Neural cell (in vitro differentiated cells): ENCODE data around the gene ATP13A3. TPM values are rescaled to one million over a fixed set of nuclear protein-coding genes. Genes with fewer than 3 reads are reported as not detected.

ENCODE experiments used
- H2AFZ ChIP-seq: fragments of 200-600, 300-800 bp; sonication (generic), shearing (Covaris generic); 2 replicates; pipeline ENCODE4 v1.6.0; 2014; ENCODE audit warnings: low read depth, mild to moderate bottlenecking, antibody characterized with exemption, low read length, moderate library complexity
- H3F3A ChIP-seq: fragments of 200-600 bp; shearing (Covaris generic); 2 replicates; pipeline ENCODE4 v1.6.1; 2016; ENCODE audit warnings: mild to moderate bottlenecking, moderate library complexity, mixed read lengths, antibody characterized with exemption, low read length; ENCODE audit not compliant: insufficient read depth, poor library complexity, severe bottlenecking
- H3K27ac ChIP-seq: fragments of 200-600, 300-800 bp; sonication (generic), shearing (Covaris generic); 2 replicates; pipeline ENCODE4 v1.5.1; 2014; ENCODE audit warnings: mild to moderate bottlenecking, low read length, moderate library complexity
- H3K27me3 ChIP-seq: fragments of 300-800, 200-600 bp; sonication (generic), shearing (Covaris generic); 2 replicates; pipeline ENCODE4 v1.6.0; 2014; ENCODE audit warnings: mild to moderate bottlenecking, low read depth, low read length, moderate library complexity; ENCODE audit not compliant: insufficient read depth
- H3K36me3 ChIP-seq: fragments of 300-800, 200-600 bp; sonication (generic), shearing (Covaris generic); 2 replicates; pipeline ENCODE4 v1.5.1; 2014; ENCODE audit warnings: mild to moderate bottlenecking, antibody characterized with exemption, low read length, moderate library complexity; ENCODE audit not compliant: insufficient read depth
- H3K4me2 ChIP-seq: fragments of 300-800, 200-600 bp; sonication (generic), shearing (Covaris generic); 2 replicates; pipeline ENCODE4 v1.6.0; 2014; ENCODE audit warnings: mild to moderate bottlenecking, low read length
- H3K4me3 ChIP-seq: fragments of 300-800, 200-600 bp; sonication (generic), shearing (Covaris generic); 2 replicates; pipeline ENCODE4 v1.5.1; 2014; ENCODE audit warnings: mild to moderate bottlenecking, low read length, moderate library complexity
- H3K79me2 ChIP-seq: fragments of 200-600 bp; shearing (Covaris generic); replicated peaks from 2 replicates; pipeline ENCODE4 v1.6.0; 2014; ENCODE audit warnings: mild to moderate bottlenecking, low read length, moderate library complexity; ENCODE audit not compliant: insufficient read depth
- H3K9ac ChIP-seq: fragments of 300-800, 200-600 bp; sonication (generic), shearing (Covaris generic); 2 replicates; pipeline ENCODE4 v1.6.1; 2016; ENCODE audit warnings: mild to moderate bottlenecking, low read length, mixed read lengths
- H3K9me2 ChIP-seq: fragments of 200-600 bp; shearing (Covaris generic); 2 replicates; pipeline ENCODE4 v1.6.1; 2016; ENCODE audit warnings: mild to moderate bottlenecking, low read length, mixed read lengths; ENCODE audit not compliant: insufficient read depth
- H3K9me3 ChIP-seq: fragments of 200-600, 300-800 bp; sonication (generic), shearing (Covaris generic); 2 replicates; pipeline ENCODE4 v1.6.1; 2016; ENCODE audit warnings: mild to moderate bottlenecking, mixed run types, low read length, moderate library complexity, mixed read lengths
- H4K20me1 ChIP-seq: fragments of 200-600 bp; shearing (Covaris generic); 2 replicates; pipeline ENCODE4 v1.6.1; 2016; ENCODE audit warnings: mild to moderate bottlenecking, mixed run types; ENCODE audit not compliant: insufficient read depth
- EP300 ChIP-seq: fragments of 450-650 bp; conservative IDR thresholded peaks from 2 replicates; pipeline ENCODE4 v1.6.1; 2014; ENCODE audit warnings: antibody characterized with exemption, mild to moderate bottlenecking, moderate library complexity; ENCODE audit not compliant: poor library complexity, severe bottlenecking
- EZH2 ChIP-seq: fragments of 200-600, 300-800 bp; shearing (Covaris generic), sonication (generic); IDR thresholded peaks from 2 replicates; pipeline ENCODE4 v1.6.1; 2014; ENCODE audit warnings: antibody characterized with exemption, low read length, borderline replicate concordance, mild to moderate bottlenecking; ENCODE audit not compliant: insufficient read depth, poor library complexity, severe bottlenecking
- MXI1 ChIP-seq: fragments of 450-650 bp; conservative IDR thresholded peaks from 2 replicates; pipeline ENCODE4 v1.6.1; 2014; ENCODE audit warnings: antibody characterized with exemption, mild to moderate bottlenecking; ENCODE audit not compliant: poor library complexity, severe bottlenecking
- POLR2AphosphoS5 ChIP-seq: IDR thresholded peaks from 2 replicates; pipeline ENCODE4 v1.6.1; 2012
- RAD21 ChIP-seq: fragments of 450-650 bp; conservative IDR thresholded peaks from 2 replicates; pipeline ENCODE4 v1.6.1; 2014; ENCODE audit warnings: antibody characterized with exemption, mild to moderate bottlenecking, moderate library complexity
- SMC3 ChIP-seq: fragments of 450-650 bp; conservative IDR thresholded peaks from 2 replicates; pipeline ENCODE4 v1.6.1; 2014; ENCODE audit warnings: antibody characterized with exemption, mild to moderate bottlenecking, moderate library complexity; ENCODE audit not compliant: poor library complexity
- TAF1 ChIP-seq: IDR thresholded peaks from 2 replicates; pipeline ENCODE4 v1.6.1; 2012; ENCODE audit warnings: low read depth
- polyA plus RNA-seq: library from polyadenylated mRNA; depleted of rRNA; stranded (reverse); fragments of >200 nt; gene quantifications from 2 replicates; pipeline ENCODE4 v1.2.3, GENCODE V29; 2014
- TF ChIP-seq, protein P1 (sequence below): fragments of 450-650 bp; IDR thresholded peaks from 2 replicates; pipeline ENCODE4 v1.5.1; 2014; ENCODE audit warnings: antibody characterized with exemption, mild to moderate bottlenecking, moderate library complexity; ENCODE audit not compliant: poor library complexity, severe bottlenecking
- TF ChIP-seq, protein P2 (sequence below): IDR thresholded peaks from 2 replicates; pipeline ENCODE4 v1.6.1; 2012; ENCODE audit warnings: borderline replicate concordance

Gene ATP13A3
- polyA plus RNA-seq, 1 donor from 2014 or later = 64.7 TPM

DNA sequence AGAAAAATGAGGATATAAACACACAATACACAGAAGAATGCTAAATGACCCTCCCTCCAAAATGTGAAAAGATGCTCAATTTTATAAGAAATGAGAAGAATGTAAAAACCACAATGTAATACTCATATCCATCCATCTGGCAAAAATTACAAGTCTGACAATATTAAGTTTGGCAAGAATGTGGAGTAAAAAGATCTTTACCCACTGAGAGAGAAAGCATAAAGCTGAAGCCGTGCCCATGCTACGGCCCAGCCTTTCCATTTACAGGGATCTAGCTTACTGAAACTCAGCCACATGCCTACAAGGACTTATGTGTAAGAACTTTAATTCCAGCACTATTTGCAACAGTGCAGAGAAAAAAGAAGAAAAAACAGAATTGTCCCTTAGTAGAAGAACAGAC is 42.9 kb downstream of the ATP13A3 start:
- H3K27ac ChIP-seq = no peak overlapping the region
- no peaks in the 10 kb centered on the region for H3F3A ChIP-seq
- no peaks in the 10 kb centered on the region for H3K27me3 ChIP-seq
- H3K36me3 ChIP-seq = no peaks in the 10 kb centered on the region
- H3K4me3 ChIP-seq = no peak overlapping the region
- no peaks in the 10 kb centered on the region for H3K79me2 ChIP-seq
- H3K9me2 ChIP-seq = no peaks in the 10 kb centered on the region
- no peak overlapping the region for H2AFZ ChIP-seq
- H3K4me2 ChIP-seq = no peak overlapping the region
- H4K20me1 ChIP-seq = no peaks in the 10 kb centered on the region
- no peaks in the 10 kb centered on the region for H3K9me3 ChIP-seq
- H3K9ac ChIP-seq = no peak overlapping the region
- TF ChIP-seq, protein P1, sequence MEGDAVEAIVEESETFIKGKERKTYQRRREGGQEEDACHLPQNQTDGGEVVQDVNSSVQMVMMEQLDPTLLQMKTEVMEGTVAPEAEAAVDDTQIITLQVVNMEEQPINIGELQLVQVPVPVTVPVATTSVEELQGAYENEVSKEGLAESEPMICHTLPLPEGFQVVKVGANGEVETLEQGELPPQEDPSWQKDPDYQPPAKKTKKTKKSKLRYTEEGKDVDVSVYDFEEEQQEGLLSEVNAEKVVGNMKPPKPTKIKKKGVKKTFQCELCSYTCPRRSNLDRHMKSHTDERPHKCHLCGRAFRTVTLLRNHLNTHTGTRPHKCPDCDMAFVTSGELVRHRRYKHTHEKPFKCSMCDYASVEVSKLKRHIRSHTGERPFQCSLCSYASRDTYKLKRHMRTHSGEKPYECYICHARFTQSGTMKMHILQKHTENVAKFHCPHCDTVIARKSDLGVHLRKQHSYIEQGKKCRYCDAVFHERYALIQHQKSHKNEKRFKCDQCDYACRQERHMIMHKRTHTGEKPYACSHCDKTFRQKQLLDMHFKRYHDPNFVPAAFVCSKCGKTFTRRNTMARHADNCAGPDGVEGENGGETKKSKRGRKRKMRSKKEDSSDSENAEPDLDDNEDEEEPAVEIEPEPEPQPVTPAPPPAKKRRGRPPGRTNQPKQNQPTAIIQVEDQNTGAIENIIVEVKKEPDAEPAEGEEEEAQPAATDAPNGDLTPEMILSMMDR = no peak
- no peak for TF ChIP-seq POLR2AphosphoS5
- TF ChIP-seq EP300 = no peak
- no peak for TF ChIP-seq TAF1

DNA sequence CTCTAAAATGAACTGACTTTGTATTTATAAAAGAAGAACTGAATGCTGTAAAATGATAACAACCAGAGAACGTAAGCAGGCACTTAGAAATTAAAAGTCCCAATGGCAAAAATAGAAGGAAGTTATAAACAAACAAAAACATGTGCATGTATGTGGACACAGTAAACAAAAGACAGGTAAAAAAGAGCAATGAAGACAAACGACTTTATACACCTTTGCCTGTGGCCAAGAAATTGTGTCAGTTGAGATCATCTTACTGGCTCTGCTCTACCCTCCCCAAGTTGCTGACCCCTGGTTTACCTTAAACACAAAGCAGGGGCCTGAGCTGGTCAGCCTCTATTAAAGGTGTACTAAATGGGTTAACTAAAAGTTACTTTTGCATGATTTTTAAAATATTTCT is 46.0 kb downstream of the ATP13A3 start:
- Histone ChIP-seq H3K27me3 (no peaks in the 10 kb centered on the region), H3K36me3 (no peaks in the 10 kb centered on the region), H3K9me2 (no peaks in the 10 kb centered on the region), H4K20me1 (no peaks in the 10 kb centered on the region), H3K4me3 (no peak overlapping the region), H3K79me2 (no peaks in the 10 kb centered on the region), H3K27ac (no peak overlapping the region), H3K9me3 (no peaks in the 10 kb centered on the region), H3F3A (no peaks in the 10 kb centered on the region), H2AFZ (no peak overlapping the region), H3K9ac (no peak overlapping the region), H3K4me2 (no peak overlapping the region)
- TF ChIP-seq RAD21 = no peak
- no peak for TF ChIP-seq MXI1
- no peak for TF ChIP-seq SMC3
- no peak for TF ChIP-seq EZH2
- TF ChIP-seq, protein P1 = no peak
- no peak for TF ChIP-seq TAF1
- no peak for TF ChIP-seq POLR2AphosphoS5
- TF ChIP-seq, protein P2, sequence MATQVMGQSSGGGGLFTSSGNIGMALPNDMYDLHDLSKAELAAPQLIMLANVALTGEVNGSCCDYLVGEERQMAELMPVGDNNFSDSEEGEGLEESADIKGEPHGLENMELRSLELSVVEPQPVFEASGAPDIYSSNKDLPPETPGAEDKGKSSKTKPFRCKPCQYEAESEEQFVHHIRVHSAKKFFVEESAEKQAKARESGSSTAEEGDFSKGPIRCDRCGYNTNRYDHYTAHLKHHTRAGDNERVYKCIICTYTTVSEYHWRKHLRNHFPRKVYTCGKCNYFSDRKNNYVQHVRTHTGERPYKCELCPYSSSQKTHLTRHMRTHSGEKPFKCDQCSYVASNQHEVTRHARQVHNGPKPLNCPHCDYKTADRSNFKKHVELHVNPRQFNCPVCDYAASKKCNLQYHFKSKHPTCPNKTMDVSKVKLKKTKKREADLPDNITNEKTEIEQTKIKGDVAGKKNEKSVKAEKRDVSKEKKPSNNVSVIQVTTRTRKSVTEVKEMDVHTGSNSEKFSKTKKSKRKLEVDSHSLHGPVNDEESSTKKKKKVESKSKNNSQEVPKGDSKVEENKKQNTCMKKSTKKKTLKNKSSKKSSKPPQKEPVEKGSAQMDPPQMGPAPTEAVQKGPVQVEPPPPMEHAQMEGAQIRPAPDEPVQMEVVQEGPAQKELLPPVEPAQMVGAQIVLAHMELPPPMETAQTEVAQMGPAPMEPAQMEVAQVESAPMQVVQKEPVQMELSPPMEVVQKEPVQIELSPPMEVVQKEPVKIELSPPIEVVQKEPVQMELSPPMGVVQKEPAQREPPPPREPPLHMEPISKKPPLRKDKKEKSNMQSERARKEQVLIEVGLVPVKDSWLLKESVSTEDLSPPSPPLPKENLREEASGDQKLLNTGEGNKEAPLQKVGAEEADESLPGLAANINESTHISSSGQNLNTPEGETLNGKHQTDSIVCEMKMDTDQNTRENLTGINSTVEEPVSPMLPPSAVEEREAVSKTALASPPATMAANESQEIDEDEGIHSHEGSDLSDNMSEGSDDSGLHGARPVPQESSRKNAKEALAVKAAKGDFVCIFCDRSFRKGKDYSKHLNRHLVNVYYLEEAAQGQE = no peak
- no peak for TF ChIP-seq EP300
